NCI-H446 treated with DMSO at 0.1 percent for 48 hours (cell line): ENCODE measurements around the gene TTC8.
"Not testable (repeated sequence)": the region's sequence is repeated elsewhere in the genome, so short reads cannot be mapped to it uniquely, and the experiment has no call there.

ENCODE experiments used
- DNase-seq: peaks from one replicate; lab custom pipeline; 2025; lab: John Stamatoyannopoulos, UW

Gene TTC8

GRCh38 chr14:88825078-88825458, 617 bp downstream of the TTC8 start:
- no peak for DNase-seq

GRCh38 chr14:88825503-88825902, 1.1 kb downstream of the TTC8 start:
- DNase-seq = no peak

- no peak for DNase-seq
Observed at GRCh38 chr14:88829188-88829587, 4.7 kb downstream of the TTC8 start.

GRCh38 chr14:88829685-88830302, 5.3 kb downstream of the TTC8 start:
- no peak for DNase-seq

- peak; percentile 78 for DNase-seq
Observed at GRCh38 chr14:88831284-88831683, 6.8 kb downstream of the TTC8 start.

GRCh38 chr14:88834883-88835431, 10.5 kb downstream of the TTC8 start:
- peak; percentile 48 for DNase-seq

- DNase-seq = peak; percentile 45
Observed at GRCh38 chr14:88835661-88836060, 11.2 kb downstream of the TTC8 start.

- DNase-seq = no peak
Observed at GRCh38 chr14:88837495-88837894, 13.0 kb downstream of the TTC8 start.

- no peak for DNase-seq
Observed at GRCh38 chr14:88838015-88838414, 13.6 kb downstream of the TTC8 start.

GRCh38 chr14:88840926-88841325, 16.5 kb downstream of the TTC8 start:
- no peak for DNase-seq

GRCh38 chr14:88841741-88842140, 17.3 kb downstream of the TTC8 start:
- no peak for DNase-seq

GRCh38 chr14:88842414-88842813, 18.0 kb downstream of the TTC8 start:
- no peak for DNase-seq

GRCh38 chr14:88844980-88845491, 20.6 kb downstream of the TTC8 start:
- DNase-seq = no peak

- DNase-seq = no peak
Observed at GRCh38 chr14:88848571-88848970, 24.1 kb downstream of the TTC8 start.

GRCh38 chr14:88849716-88850115, 25.3 kb downstream of the TTC8 start:
- no peak for DNase-seq

GRCh38 chr14:88851587-88851986, 27.1 kb downstream of the TTC8 start:
- DNase-seq = no peak

GRCh38 chr14:88852632-88853031, 28.2 kb downstream of the TTC8 start:
- DNase-seq = no peak

GRCh38 chr14:88853129-88853528, 28.7 kb downstream of the TTC8 start:
- DNase-seq = no peak

GRCh38 chr14:88856786-88857366, 32.4 kb downstream of the TTC8 start:
- no peak for DNase-seq

- not testable (repeated sequence) for DNase-seq
Observed at GRCh38 chr14:88857861-88858260, 33.4 kb downstream of the TTC8 start.

- DNase-seq = not testable (repeated sequence)
Observed at GRCh38 chr14:88859118-88859517, 34.7 kb downstream of the TTC8 start.

GRCh38 chr14:88863167-88863566, 38.7 kb downstream of the TTC8 start:
- no peak for DNase-seq

- no peak for DNase-seq
Observed at GRCh38 chr14:88864198-88864597, 39.7 kb downstream of the TTC8 start.

GRCh38 chr14:88866305-88866704, 41.9 kb downstream of the TTC8 start:
- DNase-seq = no peak
